ENCODE results near the gene VWC2L.

Gene VWC2L

DNA sequence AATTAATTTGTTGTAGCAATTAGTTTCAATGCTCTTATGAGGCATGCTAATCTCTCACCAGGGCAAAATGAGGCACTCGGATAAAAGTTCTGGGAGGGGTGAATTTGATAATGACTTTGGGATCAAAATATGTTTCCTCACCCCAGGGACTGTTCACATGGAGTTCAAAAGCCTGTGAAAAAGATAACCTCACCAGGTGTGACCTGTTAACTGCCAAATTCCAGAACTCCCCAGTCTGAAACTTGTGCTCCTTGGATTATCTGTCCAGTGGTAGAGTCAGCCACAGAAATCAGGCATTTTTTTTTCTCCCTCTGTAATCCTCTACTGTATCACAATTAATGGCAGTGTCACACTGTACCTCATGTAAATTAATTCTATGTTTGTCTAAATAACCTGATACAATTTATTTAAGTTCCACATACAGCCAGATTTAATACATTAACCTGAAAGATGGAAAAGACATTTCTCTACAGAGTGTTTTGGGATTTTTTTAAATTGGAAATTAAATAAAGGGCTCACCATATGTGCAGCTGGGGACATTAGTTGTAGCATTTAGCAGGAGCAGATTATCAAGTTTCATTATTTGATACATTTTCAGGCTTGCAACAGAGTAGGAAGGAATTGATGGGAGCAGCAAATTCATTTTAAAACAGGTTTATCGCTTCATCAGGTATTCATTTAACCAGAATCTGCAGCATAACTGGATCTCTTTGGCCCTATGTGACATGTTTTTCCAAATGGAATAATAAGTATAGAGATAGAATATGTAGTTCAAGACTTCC, 191.2 kb downstream of the VWC2L start:
- TF ChIP-seq, protein P1, sequence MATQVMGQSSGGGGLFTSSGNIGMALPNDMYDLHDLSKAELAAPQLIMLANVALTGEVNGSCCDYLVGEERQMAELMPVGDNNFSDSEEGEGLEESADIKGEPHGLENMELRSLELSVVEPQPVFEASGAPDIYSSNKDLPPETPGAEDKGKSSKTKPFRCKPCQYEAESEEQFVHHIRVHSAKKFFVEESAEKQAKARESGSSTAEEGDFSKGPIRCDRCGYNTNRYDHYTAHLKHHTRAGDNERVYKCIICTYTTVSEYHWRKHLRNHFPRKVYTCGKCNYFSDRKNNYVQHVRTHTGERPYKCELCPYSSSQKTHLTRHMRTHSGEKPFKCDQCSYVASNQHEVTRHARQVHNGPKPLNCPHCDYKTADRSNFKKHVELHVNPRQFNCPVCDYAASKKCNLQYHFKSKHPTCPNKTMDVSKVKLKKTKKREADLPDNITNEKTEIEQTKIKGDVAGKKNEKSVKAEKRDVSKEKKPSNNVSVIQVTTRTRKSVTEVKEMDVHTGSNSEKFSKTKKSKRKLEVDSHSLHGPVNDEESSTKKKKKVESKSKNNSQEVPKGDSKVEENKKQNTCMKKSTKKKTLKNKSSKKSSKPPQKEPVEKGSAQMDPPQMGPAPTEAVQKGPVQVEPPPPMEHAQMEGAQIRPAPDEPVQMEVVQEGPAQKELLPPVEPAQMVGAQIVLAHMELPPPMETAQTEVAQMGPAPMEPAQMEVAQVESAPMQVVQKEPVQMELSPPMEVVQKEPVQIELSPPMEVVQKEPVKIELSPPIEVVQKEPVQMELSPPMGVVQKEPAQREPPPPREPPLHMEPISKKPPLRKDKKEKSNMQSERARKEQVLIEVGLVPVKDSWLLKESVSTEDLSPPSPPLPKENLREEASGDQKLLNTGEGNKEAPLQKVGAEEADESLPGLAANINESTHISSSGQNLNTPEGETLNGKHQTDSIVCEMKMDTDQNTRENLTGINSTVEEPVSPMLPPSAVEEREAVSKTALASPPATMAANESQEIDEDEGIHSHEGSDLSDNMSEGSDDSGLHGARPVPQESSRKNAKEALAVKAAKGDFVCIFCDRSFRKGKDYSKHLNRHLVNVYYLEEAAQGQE (IDR thresholded peaks at IDR 0.05; ENCODE audit: insufficient read depth in 1 of 2, low read depth in 2 of 2, low read length in 2 of 2), result no peak
- TF ChIP-seq POLR2AphosphoS5 (IDR thresholded peaks at IDR 0.05; ENCODE audit: low read depth, low read length), result no peak
- no peak for TF ChIP-seq FOXP2 (optimal IDR thresholded peaks at IDR 0.05; ENCODE audit: borderline replicate concordance, extremely low read depth, extremely low read length, insufficient read depth)
- TF ChIP-seq SIN3A (IDR thresholded peaks at IDR 0.05; ENCODE audit: borderline replicate concordance, insufficient read depth, low read length), result no peak
- no peak for TF ChIP-seq TAF1 (IDR thresholded peaks at IDR 0.05; ENCODE audit: borderline replicate concordance, insufficient read depth, low read length)

DNA sequence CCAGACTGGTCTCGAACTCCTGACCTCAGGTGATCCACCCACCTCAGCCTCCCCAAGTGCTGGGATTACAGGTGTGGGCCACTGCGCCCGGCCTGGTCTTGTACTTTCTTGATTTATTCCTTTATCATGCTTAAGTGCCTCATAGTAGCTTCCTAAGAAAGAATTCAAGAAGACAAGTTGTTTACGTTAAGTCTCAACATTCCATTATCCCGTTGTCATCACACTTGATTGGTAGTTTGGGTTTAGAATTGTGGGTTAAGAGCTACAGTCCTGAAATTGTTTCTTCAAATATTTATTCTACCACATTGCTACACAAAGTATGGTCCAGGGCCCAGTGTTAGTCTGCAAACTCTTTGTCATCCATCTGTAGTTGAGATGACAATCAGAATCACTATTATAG, 194.0 kb downstream of the VWC2L start:
- TF ChIP-seq, protein P1 (IDR thresholded peaks at IDR 0.05; ENCODE audit: insufficient read depth in 1 of 2, low read depth in 2 of 2, low read length in 2 of 2), result no peak
- TF ChIP-seq FOXP2 (optimal IDR thresholded peaks at IDR 0.05; ENCODE audit: borderline replicate concordance, extremely low read depth, extremely low read length, insufficient read depth) (no peak), TAF1 (IDR thresholded peaks at IDR 0.05; ENCODE audit: borderline replicate concordance, insufficient read depth, low read length) (no peak), SIN3A (IDR thresholded peaks at IDR 0.05; ENCODE audit: borderline replicate concordance, insufficient read depth, low read length) (no peak), POLR2AphosphoS5 (IDR thresholded peaks at IDR 0.05; ENCODE audit: low read depth, low read length) (no peak)

DNA sequence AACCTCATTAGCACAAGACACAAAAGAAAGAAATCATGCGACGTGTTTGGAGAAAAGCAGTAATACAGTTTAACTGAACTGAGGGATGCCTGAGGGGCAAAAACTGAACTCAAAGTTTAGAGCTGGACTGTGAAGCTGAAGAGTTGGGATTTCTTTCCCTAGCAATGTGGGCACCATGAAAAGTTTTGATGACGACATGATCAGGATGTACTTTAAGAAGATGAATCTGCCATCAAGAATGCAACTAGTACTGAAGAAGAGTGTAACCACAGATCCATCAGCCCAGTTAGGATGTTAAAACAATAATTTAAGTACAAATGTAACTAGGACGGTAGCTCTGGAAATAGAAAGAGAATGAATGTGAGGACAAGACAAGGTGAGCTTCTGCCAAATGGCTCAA, 196.2 kb downstream of the VWC2L start:
- TF ChIP-seq FOXP2 (optimal IDR thresholded peaks at IDR 0.05; ENCODE audit: borderline replicate concordance, extremely low read depth, extremely low read length, insufficient read depth) (no peak), POLR2AphosphoS5 (IDR thresholded peaks at IDR 0.05; ENCODE audit: low read depth, low read length) (no peak)

DNA sequence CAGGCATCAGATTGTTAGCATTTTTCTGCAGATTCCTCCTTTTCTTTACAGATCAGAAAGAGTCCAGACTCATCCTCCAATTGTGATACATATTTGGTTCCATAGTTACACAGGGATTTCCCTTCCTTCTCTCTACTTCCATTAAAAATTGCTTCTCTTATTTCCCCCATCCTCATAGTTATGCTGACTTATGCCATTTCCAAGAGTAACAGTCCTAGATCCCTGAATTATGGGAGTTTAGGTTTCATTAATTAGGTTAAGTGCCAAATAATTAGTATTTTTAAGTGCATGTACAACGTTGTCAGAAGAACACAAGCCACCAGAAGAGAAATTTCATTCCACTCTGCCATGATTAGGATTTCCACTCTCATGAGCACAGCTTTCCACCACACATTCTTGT, 200.2 kb downstream of the VWC2L start:
- TF ChIP-seq, protein P1 (IDR thresholded peaks at IDR 0.05; ENCODE audit: insufficient read depth in 1 of 2, low read depth in 2 of 2, low read length in 2 of 2), result no peak
- no peak for TF ChIP-seq FOXP2 (optimal IDR thresholded peaks at IDR 0.05; ENCODE audit: borderline replicate concordance, extremely low read depth, extremely low read length, insufficient read depth)
- no peak for TF ChIP-seq TAF1 (IDR thresholded peaks at IDR 0.05; ENCODE audit: borderline replicate concordance, insufficient read depth, low read length)
- TF ChIP-seq SIN3A (IDR thresholded peaks at IDR 0.05; ENCODE audit: borderline replicate concordance, insufficient read depth, low read length), result no peak
- no peak for TF ChIP-seq POLR2AphosphoS5 (IDR thresholded peaks at IDR 0.05; ENCODE audit: low read depth, low read length)

DNA sequence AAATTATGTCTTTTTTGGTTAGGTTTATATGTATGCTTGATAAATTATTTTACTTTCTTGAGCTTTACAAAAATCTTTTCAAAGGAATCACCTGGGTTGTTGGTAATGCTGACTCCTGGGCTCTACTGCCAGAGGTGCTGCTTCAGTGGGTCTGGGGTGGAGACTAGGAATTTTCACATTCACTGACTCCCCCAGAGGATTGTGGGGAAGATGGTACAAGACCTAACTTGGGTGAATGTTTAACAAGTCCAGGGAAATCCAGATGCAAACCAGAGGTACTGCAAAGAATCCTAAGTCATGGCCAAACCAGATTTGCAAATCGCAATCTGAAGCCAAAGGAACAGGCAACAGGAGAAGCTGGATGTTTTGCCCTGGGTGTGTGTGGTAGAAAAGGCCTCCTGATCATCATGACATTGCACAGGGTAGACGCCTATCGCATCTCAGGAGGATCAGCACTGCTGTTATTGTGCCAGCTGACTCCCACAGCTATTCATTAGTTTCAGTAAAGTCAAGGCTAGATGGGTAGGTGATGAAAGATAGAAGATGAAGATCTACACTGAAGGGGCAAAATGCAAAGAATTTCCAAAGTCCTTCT, 213.4 kb downstream of the VWC2L start:
- TF ChIP-seq TAF1 (IDR thresholded peaks at IDR 0.05; ENCODE audit: borderline replicate concordance, insufficient read depth, low read length), result no peak
- no peak for TF ChIP-seq FOXP2 (optimal IDR thresholded peaks at IDR 0.05; ENCODE audit: borderline replicate concordance, extremely low read depth, extremely low read length, insufficient read depth)
- no peak for TF ChIP-seq SIN3A (IDR thresholded peaks at IDR 0.05; ENCODE audit: borderline replicate concordance, insufficient read depth, low read length)
- TF ChIP-seq, protein P1 (IDR thresholded peaks at IDR 0.05; ENCODE audit: insufficient read depth in 1 of 2, low read depth in 2 of 2, low read length in 2 of 2), result no peak
- no peak for TF ChIP-seq POLR2AphosphoS5 (IDR thresholded peaks at IDR 0.05; ENCODE audit: low read depth, low read length)
